Inflammatory macrophage treated with lipopolysaccharide for 1 hour (primary cell): ENCODE results near the gene TBCA.
A peak's percentile ranks its signal among the peaks of the same experiment; 100 is the strongest.
"Not testable (repeated sequence)": the region's sequence is repeated elsewhere in the genome, so short reads cannot be mapped to it uniquely, and the experiment has no call there.

ENCODE experiments used
- DNase-seq, 2 donors: peaks; one replicate each; pipeline ENCODE4 v3.0.0-alpha.2; 2020 to 2022

Gene TBCA

GRCh38 chr5:77771452-77771851, 4.7 kb downstream of the TBCA start:
- DNase-seq = no peak

- peak; percentile 18 to 62 for DNase-seq
These were observed 5.7 kb downstream of the TBCA start for GRCh38 chr5:77770293-77771005.

- DNase-seq = no peak
These were observed 7.2 kb downstream of the TBCA start for GRCh38 chr5:77768978-77769377.

GRCh38 chr5:77767301-77767700, 8.8 kb downstream of the TBCA start:
- no peak for DNase-seq

- DNase-seq = no peak
These were observed 14.5 kb downstream of the TBCA start for GRCh38 chr5:77761606-77762005.

- DNase-seq = no peak
These were observed 17.8 kb downstream of the TBCA start for GRCh38 chr5:77758141-77758938.

GRCh38 chr5:77751328-77752023, 24.7 kb downstream of the TBCA start:
- no peak for DNase-seq

GRCh38 chr5:77750928-77751327, 25.2 kb downstream of the TBCA start:
- not testable (repeated sequence) for DNase-seq

GRCh38 chr5:77748160-77748559, 28.0 kb downstream of the TBCA start:
- DNase-seq = no peak

- DNase-seq = no peak
These were observed 32.0 kb downstream of the TBCA start for GRCh38 chr5:77744116-77744515.

- DNase-seq = no peak
These were observed 33.0 kb downstream of the TBCA start for GRCh38 chr5:77743181-77743580.

- DNase-seq = no peak
These were observed 34.5 kb downstream of the TBCA start for GRCh38 chr5:77741608-77742007.

- no peak for DNase-seq
These were observed 41.3 kb downstream of the TBCA start for GRCh38 chr5:77734885-77735284.

GRCh38 chr5:77733130-77733529, 43.0 kb downstream of the TBCA start:
- DNase-seq = no peak

- no peak for DNase-seq
These were observed 48.9 kb downstream of the TBCA start for GRCh38 chr5:77727190-77727589.

GRCh38 chr5:77725616-77726015, 50.5 kb downstream of the TBCA start:
- DNase-seq = no peak

- no peak for DNase-seq
These were observed 51.2 kb downstream of the TBCA start for GRCh38 chr5:77724934-77725333.

GRCh38 chr5:77719666-77720363, 56.3 kb downstream of the TBCA start:
- no peak for DNase-seq

GRCh38 chr5:77718934-77719610, 57.1 kb downstream of the TBCA start:
- no peak for DNase-seq

GRCh38 chr5:77709993-77710685, 66.0 kb downstream of the TBCA start:
- DNase-seq = no peak

- DNase-seq = no peak
These were observed 66.8 kb downstream of the TBCA start for GRCh38 chr5:77709340-77709739.

- no peak for DNase-seq
These were observed 68.3 kb downstream of the TBCA start for GRCh38 chr5:77707791-77708190.
